GM21528 (cell line): ENCODE results near the gene CIB4.
"Not testable (repeated sequence)": the region's sequence is repeated elsewhere in the genome, so short reads cannot be mapped to it uniquely, and the experiment has no call there.

ENCODE experiments used
- ATAC-seq: cut with Tn5 transposase; IDR thresholded peaks from one replicate; pipeline ENCODE4 v1.9.1; 2021; ENCODE audit warnings: mild to moderate bottlenecking, moderate library complexity; ENCODE audit not compliant: unreplicated experiment, low FRiP score

The CIB4 gene

DNA sequence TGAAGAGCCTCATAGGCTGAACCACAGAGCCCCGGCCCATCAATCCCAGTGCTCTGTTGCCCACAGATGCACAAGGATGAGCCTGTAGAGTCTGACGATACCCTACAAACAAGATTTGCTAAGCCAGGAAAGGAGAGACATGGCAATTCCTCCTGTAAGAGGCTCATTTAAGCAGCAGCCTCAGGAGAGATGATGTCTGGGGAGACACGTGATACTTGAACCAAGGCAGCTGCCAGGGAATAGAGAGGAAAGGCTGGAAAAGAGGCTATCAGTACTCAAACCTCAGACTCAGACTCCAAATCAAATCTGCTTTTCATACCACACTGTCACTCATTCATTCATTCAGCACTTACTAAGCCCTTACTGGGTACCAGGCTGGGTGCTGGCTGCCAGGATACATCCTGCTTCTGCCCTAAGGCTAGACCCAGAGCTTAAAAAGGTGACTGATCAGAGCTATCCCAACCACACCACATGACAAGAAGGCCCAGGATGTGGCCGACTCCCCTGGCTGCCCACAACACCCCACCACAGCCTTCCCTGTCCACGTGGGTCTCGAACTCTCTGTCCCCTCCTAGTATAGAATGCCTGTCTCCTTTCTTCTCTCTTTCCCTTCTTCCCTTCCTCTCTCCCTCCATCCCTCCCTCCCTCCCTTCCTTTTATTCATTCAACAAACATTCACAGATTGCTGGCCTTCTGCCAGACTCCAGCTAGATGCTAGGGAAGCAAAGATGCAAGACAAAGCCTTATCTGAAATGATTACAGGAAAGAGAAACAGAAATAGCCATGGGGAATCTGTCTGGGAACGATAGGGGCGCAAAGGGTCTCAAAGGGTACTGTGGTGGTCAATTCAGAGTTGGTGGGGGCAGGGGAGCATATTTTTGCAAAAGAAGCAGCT, 27.9 kb upstream of the CIB4 start:
- no peak for ATAC-seq

DNA sequence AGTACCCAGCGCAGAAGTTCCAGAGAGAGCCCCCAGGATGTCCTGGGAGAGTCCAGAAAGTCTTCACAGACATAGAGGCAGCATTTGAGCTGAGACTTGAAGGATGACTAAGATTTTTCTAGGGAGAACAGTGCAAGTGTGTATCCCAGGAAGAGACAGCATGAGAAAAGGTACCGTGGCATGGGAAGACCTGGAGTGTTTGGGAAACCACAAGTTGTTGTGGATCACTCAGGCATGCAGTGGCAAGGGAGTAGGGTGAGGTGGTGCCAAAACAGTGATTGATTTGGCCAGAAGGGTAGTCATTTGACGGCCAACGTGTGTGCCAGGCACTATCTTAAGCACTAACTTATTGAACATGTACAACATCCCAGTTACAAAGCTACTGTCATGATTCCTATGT, 26.9 kb upstream of the CIB4 start:
- no peak for ATAC-seq

DNA sequence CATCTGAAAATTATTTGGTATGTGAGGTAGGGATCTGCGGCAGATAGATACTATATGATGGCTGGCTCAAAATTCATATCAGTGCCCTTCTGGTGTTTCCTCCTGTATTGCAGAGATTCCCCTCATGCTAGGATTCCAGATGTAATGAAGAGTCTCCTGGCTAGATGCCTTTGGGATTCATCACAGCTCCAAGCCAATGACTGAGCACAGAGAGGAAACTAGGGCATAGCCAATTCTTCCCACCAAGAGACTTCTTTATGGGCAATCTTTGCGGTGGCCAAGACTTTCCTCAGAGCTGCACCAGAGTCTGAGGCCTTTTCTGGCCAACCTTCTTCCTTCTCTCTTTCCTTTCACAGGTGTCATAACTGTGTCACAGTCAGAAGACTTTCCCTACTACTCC, 25.5 kb upstream of the CIB4 start:
- no peak for ATAC-seq

DNA sequence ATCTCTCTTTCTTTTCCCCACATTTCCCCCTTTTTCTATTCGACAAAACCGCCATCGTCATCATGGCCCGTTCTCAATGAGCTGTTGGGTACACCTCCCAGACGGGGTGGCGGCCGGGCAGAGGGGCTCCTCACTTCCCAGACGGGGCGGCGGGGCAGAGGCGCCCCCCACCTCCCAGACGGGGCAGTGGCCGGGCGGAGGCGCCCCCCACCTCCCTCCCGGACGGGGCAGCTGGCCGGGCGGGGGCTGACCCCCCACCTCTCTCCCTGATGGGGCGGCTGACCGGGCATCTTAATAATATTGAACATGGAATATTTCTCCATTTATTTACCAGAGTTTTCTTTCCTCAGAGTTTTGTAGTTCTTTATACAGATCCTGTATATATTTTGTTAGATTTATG, 24.1 kb upstream of the CIB4 start:
- ATAC-seq: not testable (repeated sequence)

DNA sequence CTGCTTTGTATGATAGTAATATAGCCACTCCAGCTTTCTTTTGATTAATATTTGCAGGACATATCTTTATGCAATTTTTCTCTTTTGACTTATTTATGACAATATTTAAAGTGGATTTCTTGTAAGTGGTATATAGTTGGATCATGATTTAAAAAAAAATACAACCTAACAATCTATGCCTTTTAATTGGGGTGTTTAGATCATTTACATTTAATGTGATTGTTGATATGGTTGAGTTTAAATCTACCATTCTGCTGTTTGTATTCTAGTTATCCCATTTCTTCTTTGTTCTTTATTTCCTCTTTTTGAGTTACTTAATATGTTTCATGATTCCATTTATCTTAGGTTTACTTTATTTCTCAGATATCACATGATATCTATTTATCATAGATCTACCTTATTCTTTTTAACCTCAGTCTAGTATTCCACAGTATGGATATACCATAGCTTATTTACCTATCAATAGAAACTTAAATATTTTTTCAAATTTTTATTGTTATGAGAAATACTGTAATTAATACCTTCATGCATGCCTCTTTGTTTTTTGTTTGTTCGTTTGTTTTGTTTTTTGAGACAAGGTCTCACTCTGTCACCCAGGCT, 19.3 kb upstream of the CIB4 start:
- no peak for ATAC-seq

DNA sequence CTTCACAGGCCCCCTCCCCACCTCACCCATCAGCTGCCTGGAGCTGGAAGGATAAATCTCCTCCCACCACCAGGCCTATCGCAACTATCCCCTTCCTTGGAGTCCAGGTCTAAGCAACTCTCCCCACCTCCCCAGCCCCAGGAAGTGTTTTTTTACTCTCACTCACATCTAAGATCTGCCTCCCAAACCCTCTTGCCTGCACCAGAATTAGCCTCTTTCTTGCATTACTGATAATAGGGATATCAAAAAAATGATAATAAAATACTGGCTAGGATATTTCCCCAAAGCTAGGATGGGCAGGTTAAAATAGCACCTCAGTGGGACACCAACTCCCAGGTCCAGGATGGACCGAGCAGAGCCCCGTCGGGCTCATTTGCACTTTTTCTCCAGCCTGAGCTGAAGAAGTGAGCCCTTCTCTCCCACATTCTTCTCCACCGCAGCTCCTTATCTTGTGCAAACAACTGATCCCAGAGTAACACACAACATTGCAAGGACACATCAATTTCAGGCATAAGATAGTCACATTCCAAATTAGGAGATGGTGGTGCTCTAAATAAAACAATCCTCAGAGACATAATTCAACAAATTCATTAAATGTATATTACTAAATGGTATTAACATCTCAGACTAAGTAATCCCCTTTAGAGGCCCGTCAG, 17.7 kb upstream of the CIB4 start:
- no peak for ATAC-seq

DNA sequence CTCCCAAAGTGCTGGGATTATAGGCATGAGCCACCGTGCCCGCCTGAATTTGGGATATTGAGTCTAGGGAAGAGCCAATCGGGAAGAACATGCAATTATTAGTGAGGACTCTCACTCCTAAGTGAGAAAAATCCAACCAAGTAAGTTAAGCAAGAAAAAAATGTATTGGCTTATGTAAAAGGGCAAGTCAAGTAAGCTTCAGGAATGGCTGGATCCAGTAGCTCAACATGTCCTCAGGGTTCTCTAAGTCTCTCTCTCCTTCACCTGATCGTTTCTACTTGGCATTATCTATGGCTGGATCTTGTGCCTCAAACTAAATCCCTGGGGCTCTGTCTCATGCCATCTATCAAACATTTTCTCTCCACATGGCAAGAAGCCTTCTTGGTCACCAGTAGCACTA, 16.1 kb upstream of the CIB4 start:
- no peak for ATAC-seq

DNA sequence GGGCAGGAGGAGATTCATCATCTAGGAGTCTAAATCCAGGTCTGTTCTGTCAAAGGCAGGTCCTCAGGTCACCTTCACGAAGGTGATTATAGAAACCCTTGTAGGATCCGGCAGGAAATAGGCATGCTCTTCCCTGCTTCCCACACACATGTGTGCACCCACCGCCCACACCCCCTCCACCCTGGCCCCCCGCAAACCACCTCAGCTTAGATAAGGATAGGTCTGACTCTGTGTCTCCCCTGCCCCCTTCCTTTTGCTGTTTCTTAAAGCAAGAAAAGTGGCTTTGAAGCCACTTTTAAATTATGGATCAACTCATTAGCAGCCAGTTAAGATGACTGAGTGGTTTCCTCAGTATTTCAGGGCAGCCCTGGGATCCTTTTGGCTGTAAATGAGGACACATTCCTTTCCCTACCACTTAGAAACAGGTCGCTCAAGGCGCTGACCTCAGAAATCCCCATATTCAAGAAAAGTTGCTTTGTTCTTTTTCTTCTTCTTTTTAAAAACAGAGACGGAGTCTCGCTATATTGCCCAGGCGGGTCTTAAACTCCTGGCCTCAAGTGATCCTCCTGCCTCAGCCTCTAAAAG, 14.5 kb upstream of the CIB4 start:
- ATAC-seq: no peak

DNA sequence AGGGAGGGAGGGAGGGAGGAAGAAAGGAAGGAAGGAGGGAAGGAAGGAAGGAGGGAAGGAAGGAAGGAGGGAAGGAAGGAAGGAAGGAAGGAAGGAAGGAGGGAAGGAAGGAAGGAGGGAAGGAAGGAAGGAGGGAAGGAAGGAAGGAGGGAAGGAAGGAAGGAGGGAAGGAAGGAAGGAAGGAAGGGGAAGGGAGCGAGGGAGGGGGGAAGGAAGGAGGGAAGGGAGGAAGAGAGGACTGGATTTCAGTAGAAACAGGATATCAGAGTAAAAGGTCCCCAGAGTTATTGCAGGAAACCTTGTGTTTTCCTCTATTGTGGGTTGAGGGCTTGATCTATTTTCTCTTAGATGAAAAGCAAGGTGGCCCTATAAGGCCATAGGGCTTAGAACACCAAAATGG, 14.0 kb upstream of the CIB4 start:
- not testable (repeated sequence) for ATAC-seq

DNA sequence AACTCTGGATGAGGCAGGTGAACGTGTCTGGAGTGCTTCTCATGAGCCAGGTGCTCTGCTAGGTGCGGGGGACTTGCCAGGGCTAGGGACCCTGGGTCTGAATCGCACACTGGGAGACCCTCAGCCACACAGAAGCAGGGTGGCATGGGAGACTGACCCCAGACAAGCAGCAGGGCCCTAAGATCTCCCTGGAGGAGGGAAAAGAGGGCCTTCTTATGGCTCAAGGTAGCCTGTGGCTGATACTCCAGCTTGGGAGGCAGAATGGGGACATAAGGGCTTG, 12.8 kb upstream of the CIB4 start:
- ATAC-seq: no peak

DNA sequence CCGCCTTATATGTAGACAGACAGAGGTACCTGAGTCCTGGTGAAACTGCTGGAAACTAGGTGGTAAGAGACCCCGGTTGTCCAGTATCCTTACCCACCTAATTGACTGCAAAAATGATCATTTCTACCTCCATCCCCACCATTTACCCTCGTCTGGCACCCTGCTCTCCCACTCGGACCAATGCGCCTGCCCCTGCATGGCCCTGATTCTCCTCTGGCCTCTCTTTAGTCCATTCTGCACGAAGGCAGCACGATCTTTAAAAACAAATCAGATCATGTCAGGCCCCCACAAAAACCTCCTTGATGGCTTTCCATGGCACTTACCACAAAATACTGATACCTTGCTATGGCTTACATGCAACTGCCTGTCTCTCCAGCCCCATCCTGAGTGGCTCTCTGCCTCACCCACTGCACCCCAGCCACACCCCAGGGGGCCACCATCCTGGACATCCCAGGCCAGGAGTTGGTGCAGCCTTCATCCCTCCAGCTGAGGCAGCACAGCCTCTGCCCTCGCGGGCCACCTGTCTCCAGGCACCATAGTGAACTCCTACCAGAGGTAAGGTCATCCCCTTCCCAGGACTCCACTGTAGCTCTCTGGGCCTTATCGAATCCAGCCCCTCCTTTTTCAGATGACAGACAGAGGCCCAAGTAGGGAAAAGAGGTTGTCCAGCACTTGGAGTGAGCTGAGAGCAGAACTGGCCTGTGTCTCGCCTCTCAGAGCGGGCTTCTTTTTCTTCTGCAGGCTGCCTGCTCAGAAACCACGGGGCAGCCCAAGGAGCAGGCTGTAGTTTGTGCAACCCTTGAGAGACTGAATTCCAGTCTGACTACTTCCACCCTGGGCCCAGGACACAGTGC, 12.3 kb upstream of the CIB4 start:
- ATAC-seq: no peak

DNA sequence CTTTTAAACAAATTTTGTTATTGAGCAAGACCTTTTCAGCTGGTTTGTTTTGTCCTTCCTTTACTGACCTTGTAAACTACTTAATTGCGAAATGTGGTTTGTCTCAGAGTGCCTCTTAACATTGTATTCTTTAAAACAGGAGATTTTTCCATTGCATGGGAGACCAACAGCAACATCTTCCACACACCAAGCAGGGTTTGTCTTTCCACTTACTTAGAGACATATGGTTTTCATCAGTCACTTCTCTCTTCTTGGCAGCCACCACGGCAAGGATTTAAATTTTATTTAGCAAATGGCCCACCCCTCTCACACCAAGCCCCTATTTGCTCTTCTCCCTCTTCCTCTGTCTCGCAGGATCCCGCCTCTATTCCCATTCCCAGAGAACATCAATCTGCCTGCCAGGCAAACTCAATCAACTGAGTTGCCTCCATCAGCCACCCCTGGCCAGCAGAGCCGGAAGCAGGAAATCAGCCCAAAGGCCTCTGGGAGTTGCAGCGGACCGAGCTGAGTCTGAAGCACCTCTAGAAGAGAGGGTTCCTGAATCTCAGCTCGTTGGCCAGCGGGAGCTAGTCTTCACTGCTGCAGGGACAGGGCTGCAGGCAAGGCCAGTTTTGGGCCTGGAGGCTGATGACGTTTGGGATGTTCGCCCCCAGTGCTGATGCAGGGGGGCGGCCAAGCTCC, 11.3 kb upstream of the CIB4 start:
- ATAC-seq: no peak

DNA sequence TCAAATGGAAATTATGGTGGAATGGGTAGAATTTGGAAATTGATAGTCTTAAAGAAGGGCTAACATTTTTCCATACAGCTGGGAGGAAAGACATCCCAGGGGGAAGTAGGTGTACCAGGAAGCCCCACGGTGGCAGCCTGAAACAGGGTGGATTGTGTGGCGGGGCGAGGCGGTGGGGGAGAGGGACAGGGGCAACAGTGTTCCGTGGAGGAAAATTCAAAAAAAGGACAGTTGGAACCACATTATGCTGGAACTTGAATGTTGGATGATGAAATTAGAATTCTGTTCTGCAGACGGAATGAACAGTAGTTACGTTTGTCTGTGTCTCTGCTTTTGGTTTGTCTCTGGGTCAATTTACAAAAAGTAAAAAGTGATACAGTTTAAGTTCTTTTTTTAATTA, 10.6 kb upstream of the CIB4 start:
- ATAC-seq: no peak

DNA sequence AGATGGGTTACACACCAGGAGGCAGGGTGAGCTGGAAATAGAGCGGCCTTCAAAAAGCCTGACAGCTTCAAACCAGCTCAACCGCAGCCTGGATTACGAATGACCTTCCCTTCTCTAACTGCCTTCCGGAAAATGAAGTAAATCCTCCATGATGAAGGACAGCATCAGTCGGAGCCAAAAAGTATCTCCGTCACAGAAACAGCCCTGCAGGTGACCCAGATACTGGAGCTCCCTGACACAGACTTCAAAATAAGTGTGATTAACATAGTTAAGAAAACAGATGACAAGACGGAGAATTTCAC, 10.3 kb upstream of the CIB4 start:
- ATAC-seq: no peak

DNA sequence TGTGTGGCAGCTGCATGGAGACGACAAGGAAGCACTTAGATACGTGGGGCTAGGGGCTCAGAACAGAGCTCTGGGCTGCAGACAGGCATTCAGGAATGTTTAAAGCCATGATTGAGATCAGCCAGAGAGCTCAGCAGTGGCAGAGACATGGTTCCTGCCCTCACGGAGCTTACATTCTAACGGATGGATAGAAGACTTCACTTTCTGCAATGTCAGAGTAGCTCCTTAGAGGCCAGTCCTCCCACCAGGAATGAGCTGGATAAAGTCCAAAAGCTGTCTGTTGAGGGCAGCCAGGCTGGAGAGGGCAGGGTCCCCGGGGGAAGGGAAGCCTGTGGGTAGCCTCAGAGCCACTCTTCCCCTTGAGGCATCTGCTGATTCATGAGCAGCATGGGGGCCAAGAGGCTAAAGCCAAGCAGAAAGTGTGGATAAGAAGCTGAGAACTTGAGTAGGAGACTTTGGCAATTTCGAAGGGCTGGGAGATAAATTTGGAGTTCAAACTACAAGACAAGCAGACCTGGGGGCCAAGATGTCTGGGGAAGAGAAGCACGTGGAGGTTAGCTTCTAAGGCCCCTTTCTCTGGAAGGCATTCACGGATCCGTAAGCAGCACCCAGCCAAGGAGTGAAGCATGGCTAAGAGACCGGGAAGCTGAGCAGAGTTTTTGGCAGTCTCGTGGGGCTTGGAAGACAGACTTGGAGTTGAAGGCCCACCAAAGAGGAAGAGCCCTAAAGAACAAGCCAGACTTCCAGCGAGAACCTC, 9.7 kb upstream of the CIB4 start:
- ATAC-seq: no peak

DNA sequence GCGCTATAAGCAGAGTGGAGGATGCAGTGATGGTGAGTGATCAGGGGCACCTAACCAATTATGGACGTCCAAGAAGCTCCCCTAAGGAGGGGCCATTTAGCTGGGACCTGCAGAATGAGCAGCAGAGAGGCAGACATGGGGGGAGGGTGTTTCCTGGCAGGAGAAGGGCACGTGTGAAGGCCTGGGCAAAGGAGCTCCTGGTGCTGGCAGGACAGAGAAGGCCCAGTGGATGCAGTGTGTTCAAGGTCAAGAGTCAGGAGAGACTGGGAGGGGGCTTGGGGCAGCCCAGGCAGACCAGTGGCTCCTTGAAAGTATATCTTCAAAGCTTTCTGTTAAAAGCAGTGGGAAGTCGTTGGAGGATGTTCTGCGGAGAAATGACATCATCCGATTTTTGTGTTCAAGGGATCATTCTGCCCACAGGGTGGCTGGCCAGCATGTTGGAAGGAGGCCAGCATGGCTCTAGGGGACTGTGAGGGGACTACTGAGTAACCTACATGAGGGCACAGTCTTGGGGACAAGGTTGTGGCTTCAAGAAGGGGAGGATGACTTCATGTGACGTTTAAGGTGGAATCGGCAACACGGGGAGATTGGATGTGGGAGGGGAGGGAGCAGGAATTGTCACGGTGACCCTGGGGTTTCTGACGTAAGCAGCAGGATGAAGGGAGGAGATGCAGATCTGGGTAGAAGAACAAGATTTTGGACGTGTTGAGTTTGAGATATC, 9.0 kb upstream of the CIB4 start:
- ATAC-seq: no peak

DNA sequence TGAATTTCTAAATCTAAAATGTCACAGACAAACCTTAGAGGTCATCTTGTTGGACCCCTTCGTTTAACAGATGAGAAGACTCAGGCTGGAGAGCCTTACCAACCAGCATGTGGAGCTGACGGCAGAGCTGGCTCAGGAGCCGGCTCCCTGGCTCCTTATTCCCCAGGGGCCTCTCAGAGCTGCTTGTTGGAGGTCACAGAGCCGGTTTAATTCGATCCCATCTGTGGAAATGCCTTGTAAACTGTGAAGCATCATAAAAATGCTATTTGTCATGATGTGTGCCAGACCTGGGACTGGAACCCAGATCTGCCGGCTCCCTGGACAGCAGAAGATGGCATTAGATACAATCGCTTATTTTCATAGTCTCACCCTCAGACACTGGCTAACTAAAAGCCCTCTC, 8.2 kb upstream of the CIB4 start:
- no peak for ATAC-seq

DNA sequence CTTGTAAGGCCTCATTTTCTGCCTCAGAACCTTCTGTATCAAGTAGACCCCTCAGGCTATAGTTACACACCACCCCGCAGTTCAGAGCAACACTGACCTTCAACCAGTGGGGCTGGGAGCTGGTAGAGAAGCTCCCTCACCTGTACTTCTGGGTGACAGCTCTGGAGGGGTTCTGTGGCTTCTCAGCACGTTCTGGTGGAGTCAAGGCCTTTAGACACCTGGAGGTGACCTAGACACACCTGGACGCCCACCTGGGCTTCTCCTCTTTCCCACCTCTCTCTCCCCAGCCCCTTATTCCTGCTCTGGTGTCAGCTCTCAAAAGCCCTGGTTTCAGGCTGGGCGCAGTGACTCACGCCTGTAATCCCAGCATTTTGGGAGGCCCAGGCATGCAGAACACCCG, 7.3 kb upstream of the CIB4 start:
- ATAC-seq: no peak

DNA sequence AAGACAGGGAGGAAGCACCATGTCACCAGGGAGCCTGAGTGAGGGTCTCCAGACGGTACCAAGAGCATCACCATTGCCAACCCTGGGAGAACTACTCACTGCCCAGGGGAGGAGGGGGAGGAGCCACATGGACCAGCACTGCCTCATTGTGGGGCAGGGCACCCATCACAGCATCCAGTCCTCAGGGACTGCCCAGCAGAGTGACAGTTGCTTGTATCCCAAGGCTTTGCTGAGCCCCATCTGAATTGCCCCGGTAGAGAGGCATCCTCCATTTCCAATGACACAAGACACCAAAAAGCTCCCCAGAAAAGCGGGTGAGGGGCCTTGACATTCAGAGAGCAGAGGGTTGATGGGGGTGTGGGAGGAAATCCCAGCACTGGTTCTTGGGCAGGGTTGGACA, 6.8 kb upstream of the CIB4 start:
- no peak for ATAC-seq
